GM12874 (cell line): ENCODE data around the gene ARL14.

Experiments used
- TF ChIP-seq, protein P1 (sequence below): IDR thresholded peaks from 2 replicates; pipeline ENCODE4 v1.5.1; 2011; ENCODE audit warnings: low read depth, mild to moderate bottlenecking, control low read depth, low read length, moderate library complexity; ENCODE audit not compliant: insufficient read depth

The ARL14 gene

DNA sequence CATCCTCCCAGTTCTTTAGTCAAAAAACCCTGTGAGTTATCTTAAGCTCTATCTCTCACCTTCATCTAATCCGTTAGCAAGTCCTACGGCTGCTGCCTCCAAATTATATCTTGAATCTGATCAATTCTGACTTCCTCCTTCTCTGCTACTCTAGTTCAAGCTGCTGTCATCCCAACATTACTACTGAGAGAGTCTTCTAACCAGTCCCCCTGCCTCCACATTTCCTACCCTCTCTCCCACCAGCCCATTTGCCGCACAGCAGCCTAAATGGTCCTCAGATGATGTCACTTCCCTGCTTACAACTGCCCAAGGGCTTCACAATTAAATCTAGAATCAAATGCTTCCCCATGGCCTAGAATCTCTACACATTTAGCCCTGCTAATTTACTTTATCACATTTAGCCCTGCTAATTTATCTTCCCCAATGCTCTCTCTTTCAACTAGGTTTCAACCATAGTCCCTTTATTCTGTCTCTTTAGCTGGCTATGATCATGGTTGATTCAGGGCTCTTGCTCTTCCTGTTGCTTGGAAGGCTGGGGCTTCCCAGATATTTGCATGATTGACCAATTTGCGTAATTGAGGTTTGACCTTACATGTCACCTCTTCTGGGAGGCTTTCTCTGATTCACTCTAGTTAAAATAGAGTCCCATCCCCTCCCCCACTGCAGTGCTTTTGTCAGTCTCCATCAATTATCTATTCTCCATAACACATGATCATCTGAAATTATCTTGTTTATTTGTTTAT lies 11.0 kb upstream of the ARL14 start:
- TF ChIP-seq, protein P1, sequence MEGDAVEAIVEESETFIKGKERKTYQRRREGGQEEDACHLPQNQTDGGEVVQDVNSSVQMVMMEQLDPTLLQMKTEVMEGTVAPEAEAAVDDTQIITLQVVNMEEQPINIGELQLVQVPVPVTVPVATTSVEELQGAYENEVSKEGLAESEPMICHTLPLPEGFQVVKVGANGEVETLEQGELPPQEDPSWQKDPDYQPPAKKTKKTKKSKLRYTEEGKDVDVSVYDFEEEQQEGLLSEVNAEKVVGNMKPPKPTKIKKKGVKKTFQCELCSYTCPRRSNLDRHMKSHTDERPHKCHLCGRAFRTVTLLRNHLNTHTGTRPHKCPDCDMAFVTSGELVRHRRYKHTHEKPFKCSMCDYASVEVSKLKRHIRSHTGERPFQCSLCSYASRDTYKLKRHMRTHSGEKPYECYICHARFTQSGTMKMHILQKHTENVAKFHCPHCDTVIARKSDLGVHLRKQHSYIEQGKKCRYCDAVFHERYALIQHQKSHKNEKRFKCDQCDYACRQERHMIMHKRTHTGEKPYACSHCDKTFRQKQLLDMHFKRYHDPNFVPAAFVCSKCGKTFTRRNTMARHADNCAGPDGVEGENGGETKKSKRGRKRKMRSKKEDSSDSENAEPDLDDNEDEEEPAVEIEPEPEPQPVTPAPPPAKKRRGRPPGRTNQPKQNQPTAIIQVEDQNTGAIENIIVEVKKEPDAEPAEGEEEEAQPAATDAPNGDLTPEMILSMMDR = no peak

DNA sequence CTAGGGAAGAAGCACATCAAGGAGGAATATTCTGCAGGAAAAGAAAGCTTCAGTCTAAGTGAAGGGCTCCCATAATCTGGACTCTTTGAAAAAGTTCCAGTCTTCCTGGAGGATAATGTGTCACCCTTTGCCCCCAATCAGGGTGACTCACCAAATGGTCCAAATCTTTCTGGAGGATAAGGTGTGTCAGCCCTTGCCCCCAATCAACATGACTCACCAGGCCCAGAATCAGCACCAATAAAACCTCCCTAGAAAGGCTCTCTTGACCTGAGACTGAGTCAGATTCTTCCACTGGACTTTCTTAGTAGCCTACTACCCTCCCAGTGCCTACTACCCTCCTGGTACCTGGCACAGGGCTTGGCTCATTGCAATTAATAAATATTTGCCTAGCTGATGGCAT lies 9.5 kb upstream of the ARL14 start:
- TF ChIP-seq, protein P1 = no peak

DNA sequence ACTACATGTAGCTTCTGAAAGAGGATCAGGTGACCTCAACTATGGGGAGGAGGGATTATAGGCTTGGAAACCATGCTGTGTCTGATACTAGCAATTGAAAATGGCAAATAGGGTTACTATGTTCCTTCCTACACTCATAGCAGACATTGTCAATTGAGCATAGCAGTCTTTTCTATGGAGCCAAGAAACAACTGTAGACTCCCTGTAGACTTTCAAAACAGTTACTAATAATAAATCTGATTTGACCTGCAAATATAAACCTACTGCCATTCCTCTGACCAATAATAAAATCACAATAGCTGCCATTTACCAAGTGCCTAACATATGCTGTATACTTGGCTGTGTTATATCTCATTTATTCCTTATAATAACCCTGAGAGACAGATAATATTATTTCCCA lies 8.5 kb upstream of the ARL14 start:
- TF ChIP-seq, protein P1 = no peak

DNA sequence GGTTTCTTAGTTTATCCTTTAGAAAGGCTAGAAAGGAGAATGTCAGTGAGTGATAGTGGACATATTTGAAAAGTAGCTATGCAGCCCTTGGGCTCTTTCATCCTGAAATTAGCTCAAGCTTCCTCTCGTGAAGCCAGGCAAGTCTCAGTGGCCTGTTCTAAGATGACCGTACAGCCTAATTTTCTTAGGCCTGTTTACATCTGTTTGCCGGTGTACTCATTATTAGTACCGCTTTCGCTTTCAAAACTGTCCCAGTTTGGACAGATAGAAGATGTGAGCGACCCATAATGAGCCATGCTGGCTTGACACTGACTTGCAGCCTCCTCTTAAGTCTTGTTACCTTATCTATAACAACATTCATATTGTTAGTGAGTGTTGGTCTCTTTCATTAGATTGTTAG lies 5.7 kb upstream of the ARL14 start:
- TF ChIP-seq, protein P1 = no peak

DNA sequence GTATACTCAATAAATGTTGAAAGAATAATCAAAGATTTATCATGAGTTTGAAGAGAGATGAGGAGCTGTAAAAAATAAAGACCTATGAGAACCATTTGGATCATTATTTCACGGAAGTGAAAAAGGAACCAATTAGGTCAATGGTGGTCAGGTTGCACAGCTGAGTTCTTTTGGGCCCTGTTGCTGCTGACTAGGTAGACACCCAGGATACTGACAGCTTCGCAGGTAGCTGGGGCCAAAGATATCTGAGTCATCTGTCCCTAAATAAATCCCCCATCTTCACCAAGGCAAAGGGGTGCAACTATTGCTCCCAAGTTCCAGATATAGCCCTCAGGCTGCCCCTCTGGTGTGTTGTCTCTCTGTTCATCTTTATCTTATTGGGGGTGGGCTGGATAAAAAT lies 5.0 kb upstream of the ARL14 start:
- TF ChIP-seq, protein P1 = no peak

DNA sequence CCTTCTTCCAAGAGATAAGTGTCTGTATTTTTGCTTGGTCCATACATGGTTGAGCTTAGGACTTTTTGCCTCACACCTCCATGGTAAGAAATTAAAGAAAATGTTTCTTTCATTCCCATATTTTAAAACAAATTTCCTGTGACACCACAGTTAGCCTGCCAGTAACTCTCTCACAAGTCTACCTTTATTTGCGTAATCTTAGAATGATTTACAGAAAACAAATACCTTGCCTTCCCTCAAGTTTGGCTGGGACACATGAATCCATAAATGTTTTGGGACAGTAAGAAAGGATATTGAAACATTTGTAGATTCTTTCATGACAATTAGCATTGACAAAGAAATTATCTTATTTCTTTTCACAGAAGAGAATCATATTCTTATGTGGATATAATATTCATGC lies 3.8 kb upstream of the ARL14 start:
- TF ChIP-seq, protein P1 = no peak

DNA sequence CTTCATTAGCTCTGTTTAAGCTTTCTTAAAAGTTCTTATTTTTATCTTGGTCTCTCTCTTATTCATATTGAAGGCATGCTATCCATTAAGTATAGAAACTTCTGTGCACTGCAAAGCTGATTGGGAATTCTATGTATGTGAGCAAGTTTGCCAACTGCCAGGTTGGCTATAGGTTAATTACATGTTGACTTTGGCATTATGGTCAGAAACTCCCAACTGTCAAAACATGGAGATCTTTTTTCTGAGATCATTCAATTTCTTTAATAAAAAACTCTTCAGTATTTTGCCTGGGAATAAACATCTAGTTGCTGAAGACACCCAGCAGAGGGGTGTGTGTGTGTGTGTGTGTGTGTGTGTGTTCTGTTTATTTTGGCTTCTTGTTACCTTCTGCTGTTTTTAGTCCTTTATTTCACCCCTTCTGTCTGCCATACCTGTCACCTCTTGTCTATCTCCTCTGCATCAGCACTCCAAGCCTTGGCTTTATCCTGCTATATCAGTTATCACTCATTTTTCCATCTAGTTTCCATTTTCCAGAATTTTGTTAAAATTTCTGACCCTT lies 1.3 kb upstream of the ARL14 start:
- TF ChIP-seq, protein P1 = no peak
